Lower lobe of right lung (tissue), 2 donors: ENCODE measurements around the gene DLGAP1. TPM values are rescaled to one million over a fixed set of nuclear protein-coding genes. Genes with fewer than 3 reads are reported as not detected.
A peak's percentile ranks its signal among the peaks of the same experiment; 100 is the strongest.

Source experiments
- ATAC-seq, 2 donors: fragments of 200-7000 bp; cut with Tn5 transposase; one replicate each; pipeline ENCODE4 v1.9.1; 2020 to 2022; ENCODE audit warnings: mild to moderate bottlenecking in 2 of 2, moderate library complexity in 2 of 2
- DNase-seq: peaks from one replicate; pipeline ENCODE4 v3.0.0-alpha.2; 2020
- H3K27ac ChIP-seq: fragments of 200-600 bp; one replicate; pipeline ENCODE4 v1.8.0; 2022
- H3K27me3 ChIP-seq: fragments of 200-600 bp; one replicate; pipeline ENCODE4 v1.8.0; 2022; ENCODE audit warnings: low read depth
- H3K36me3 ChIP-seq: fragments of 200-600 bp; one replicate; pipeline ENCODE4 v1.8.0; 2022; ENCODE audit warnings: mild to moderate bottlenecking
- H3K4me1 ChIP-seq: fragments of 200-600 bp; one replicate; pipeline ENCODE4 v1.8.0; 2022
- H3K4me3 ChIP-seq: fragments of 200-600 bp; one replicate; pipeline ENCODE4 v1.8.0; 2022; ENCODE audit warnings: mild to moderate bottlenecking
- H3K9me3 ChIP-seq: fragments of 200-600 bp; one replicate; pipeline ENCODE4 v1.8.0; 2022
- intact Hi-C: fragments of 100-400 bp; cut with DNase I; formaldehyde crosslinking; loops from one replicate; pipeline ENCODE4 v1.11.0; 2022
- total RNA-seq: library from RNA; stranded (reverse); fragmentation: NEBNext Ultra II Directional; extraction: Animal tissue kit (Norgen Biotek cat#: 25700); gene quantifications from one replicate; pipeline ENCODE4 v1.2.1, GENCODE V29; 2021
- TF ChIP-seq, protein P1 (sequence below): fragments of 200-600 bp; IDR thresholded peaks from one replicate; pipeline ENCODE4 v1.8.0; 2022; ENCODE audit warnings: antibody characterized with exemption, mild to moderate bottlenecking
- donor health status: DM: no; HTN: yes; CAD: no; lungs with severe emphysema.

The DLGAP1 gene
- total RNA-seq, 1 donor from 2014 or later: 3.8 TPM

DNA sequence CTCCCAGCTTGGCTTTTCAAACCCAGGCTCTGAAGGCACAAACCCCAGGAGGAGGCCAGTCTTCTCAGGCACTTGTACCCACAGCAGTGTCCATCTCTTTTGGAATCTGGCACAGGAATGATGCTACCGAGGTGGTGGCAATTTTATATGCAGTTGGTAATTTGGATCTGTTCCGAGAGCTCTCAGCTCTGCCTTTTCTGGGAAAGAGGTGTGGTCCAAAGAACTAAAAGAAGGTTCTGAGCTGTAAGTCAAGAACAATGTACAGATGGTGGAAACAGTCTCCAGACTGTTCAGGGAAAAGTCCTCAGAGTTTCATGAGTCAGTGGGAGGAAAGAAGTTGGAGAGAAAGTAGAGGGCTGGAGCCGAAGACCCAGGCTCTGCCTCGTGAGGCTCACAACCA is 651.8 kb downstream of the DLGAP1 start:
- intact Hi-C loops: no loop called here
- no peaks in the 10 kb centered on the region for H3K4me1 ChIP-seq
- ATAC-seq (no peak), DNase-seq (no peak)
- no peaks in the 10 kb centered on the region for H3K36me3 ChIP-seq
- H3K27me3 ChIP-seq: no peaks in the 10 kb centered on the region
- H3K27ac ChIP-seq: no peak overlapping the region
- H3K9me3 ChIP-seq: no peaks in the 10 kb centered on the region
- H3K4me3 ChIP-seq: no peak overlapping the region
- TF ChIP-seq, protein P1, sequence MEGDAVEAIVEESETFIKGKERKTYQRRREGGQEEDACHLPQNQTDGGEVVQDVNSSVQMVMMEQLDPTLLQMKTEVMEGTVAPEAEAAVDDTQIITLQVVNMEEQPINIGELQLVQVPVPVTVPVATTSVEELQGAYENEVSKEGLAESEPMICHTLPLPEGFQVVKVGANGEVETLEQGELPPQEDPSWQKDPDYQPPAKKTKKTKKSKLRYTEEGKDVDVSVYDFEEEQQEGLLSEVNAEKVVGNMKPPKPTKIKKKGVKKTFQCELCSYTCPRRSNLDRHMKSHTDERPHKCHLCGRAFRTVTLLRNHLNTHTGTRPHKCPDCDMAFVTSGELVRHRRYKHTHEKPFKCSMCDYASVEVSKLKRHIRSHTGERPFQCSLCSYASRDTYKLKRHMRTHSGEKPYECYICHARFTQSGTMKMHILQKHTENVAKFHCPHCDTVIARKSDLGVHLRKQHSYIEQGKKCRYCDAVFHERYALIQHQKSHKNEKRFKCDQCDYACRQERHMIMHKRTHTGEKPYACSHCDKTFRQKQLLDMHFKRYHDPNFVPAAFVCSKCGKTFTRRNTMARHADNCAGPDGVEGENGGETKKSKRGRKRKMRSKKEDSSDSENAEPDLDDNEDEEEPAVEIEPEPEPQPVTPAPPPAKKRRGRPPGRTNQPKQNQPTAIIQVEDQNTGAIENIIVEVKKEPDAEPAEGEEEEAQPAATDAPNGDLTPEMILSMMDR: no peak

GRCh38 chr18:3799515-3799914 is 655.6 kb downstream of the DLGAP1 start:
- no peaks in the 10 kb centered on the region for H3K4me1 ChIP-seq
- ATAC-seq (peak; percentile 67 to 83), DNase-seq (no peak)
- no peaks in the 10 kb centered on the region for H3K36me3 ChIP-seq
- intact Hi-C loops: no loop called here
- TF ChIP-seq, protein P1: no peak
- no peaks in the 10 kb centered on the region for H3K27me3 ChIP-seq
- H3K9me3 ChIP-seq: no peaks in the 10 kb centered on the region
- no peak overlapping the region for H3K4me3 ChIP-seq
- no peak overlapping the region for H3K27ac ChIP-seq

GRCh38 chr18:3798032-3798431 is 657.1 kb downstream of the DLGAP1 start:
- TF ChIP-seq, protein P1: no peak
- Histone ChIP-seq H3K4me3 (no peak overlapping the region), H3K27ac (no peak overlapping the region), H3K27me3 (no peaks in the 10 kb centered on the region), H3K4me1 (no peaks in the 10 kb centered on the region), H3K36me3 (no peaks in the 10 kb centered on the region), H3K9me3 (no peaks in the 10 kb centered on the region)
- intact Hi-C loops: no loop called here
- ATAC-seq (no peak), DNase-seq (no peak)

GRCh38 chr18:3796434-3796833 is 658.7 kb downstream of the DLGAP1 start:
- H3K4me1 ChIP-seq: no peaks in the 10 kb centered on the region
- TF ChIP-seq, protein P1: no peak
- H3K4me3 ChIP-seq: no peak overlapping the region
- H3K27ac ChIP-seq: no peak overlapping the region
- H3K9me3 ChIP-seq: no peaks in the 10 kb centered on the region
- no peaks in the 10 kb centered on the region for H3K36me3 ChIP-seq
- intact Hi-C loops: no loop called here
- no peak for ATAC-seq
- DNase-seq: no peak
- no peaks in the 10 kb centered on the region for H3K27me3 ChIP-seq

DNA sequence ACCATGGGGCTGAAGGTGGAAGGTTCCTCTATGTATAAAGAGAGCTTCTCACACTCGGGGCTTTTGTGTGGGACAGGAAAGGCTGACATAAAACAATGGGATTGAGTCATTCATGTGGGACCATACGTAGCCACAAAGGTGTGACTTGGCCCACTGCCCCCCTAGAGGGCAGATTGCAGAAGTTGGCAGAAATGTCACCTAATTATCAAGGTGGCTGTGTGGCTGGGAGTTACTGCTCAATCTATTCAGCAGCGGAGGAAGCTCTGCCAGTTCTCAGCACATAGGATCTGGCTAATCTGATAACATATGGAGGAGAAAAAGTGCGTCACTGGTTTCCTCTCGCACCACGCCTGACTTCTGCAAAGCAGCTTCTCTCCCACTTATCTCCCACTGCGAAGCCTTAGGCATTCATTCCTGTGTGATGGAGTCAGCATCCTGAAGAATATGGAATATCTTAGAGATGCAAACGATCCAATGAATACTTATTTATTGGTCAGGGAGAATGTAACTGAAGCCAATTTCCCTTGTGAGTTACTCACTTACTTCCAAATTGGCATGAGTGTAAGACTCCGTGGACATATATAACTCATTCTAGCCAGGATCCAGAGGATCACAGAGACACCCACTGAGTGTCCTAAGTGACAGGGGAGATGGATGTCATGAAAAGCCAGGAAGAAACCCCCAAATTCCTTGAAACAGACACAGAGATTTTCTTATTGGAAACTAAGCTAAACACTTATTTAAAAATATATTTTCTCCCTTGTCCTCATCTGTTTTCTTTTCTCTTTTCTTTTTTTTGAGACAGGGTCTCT is 660.4 kb downstream of the DLGAP1 start:
- H3K27me3 ChIP-seq: no peaks in the 10 kb centered on the region
- ATAC-seq (no peak), DNase-seq (no peak)
- H3K9me3 ChIP-seq: no peaks in the 10 kb centered on the region
- intact Hi-C loops: no loop called here
- TF ChIP-seq, protein P1: no peak
- no peak overlapping the region for H3K27ac ChIP-seq
- no peaks in the 10 kb centered on the region for H3K36me3 ChIP-seq
- no peak overlapping the region for H3K4me3 ChIP-seq
- H3K4me1 ChIP-seq: no peaks in the 10 kb centered on the region
